NCI-H2196 treated with DMSO at 0.1 percent for 48 hours (cell line): ENCODE data around the gene EPHB2.

Experiments used
- DNase-seq: peaks from one replicate; lab custom pipeline; 2025; ENCODE audit not compliant: unreplicated experiment; lab: John Stamatoyannopoulos, UW

Gene EPHB2

GRCh38 chr1:22852144-22852655 is 141.6 kb downstream of the EPHB2 start:
- no peak for DNase-seq

GRCh38 chr1:22853651-22854185 is 143.1 kb downstream of the EPHB2 start:
- DNase-seq: no peak

GRCh38 chr1:22854688-22855565 is 144.3 kb downstream of the EPHB2 start:
- no peak for DNase-seq

GRCh38 chr1:22855668-22856606 is 145.3 kb downstream of the EPHB2 start:
- no peak for DNase-seq

- no peak for DNase-seq
Measured at GRCh38 chr1:22857661-22858060, 147.0 kb downstream of the EPHB2 start.

GRCh38 chr1:22860414-22860800 is 149.8 kb downstream of the EPHB2 start:
- no peak for DNase-seq

GRCh38 chr1:22860883-22861385 is 150.3 kb downstream of the EPHB2 start:
- no peak for DNase-seq

- peak; percentile 15 for DNase-seq
Measured at GRCh38 chr1:22861764-22862440, 151.3 kb downstream of the EPHB2 start.

- no peak for DNase-seq
Measured at GRCh38 chr1:22862752-22863151, 152.1 kb downstream of the EPHB2 start.

- no peak for DNase-seq
Measured at GRCh38 chr1:22863766-22864165, 153.1 kb downstream of the EPHB2 start.

GRCh38 chr1:22864886-22865285 is 154.2 kb downstream of the EPHB2 start:
- no peak for DNase-seq

GRCh38 chr1:22865736-22866135 is 155.1 kb downstream of the EPHB2 start:
- DNase-seq: no peak

- DNase-seq: no peak
Measured at GRCh38 chr1:22866868-22867267, 156.2 kb downstream of the EPHB2 start.

GRCh38 chr1:22868331-22868730 is 157.7 kb downstream of the EPHB2 start:
- DNase-seq: no peak

GRCh38 chr1:22869325-22869724 is 158.7 kb downstream of the EPHB2 start:
- DNase-seq: no peak

- DNase-seq: peak; percentile 66
Measured at GRCh38 chr1:22870201-22870871, 159.7 kb downstream of the EPHB2 start.

GRCh38 chr1:22872981-22873664 is 162.5 kb downstream of the EPHB2 start:
- DNase-seq: no peak

GRCh38 chr1:22874785-22875184 is 164.1 kb downstream of the EPHB2 start:
- DNase-seq: no peak

- DNase-seq: no peak
Measured at GRCh38 chr1:22875241-22875640, 164.6 kb downstream of the EPHB2 start.
